ENCODE data around the gene MTAP.

The MTAP gene

GRCh38 chr9:21761309-21761901 is 41.0 kb upstream of the MTAP start:
- TF ChIP-seq TAF1 (IDR thresholded peaks at IDR 0.05; ENCODE audit: borderline replicate concordance, insufficient read depth, low read length) = no peak
- TF ChIP-seq REST (IDR thresholded peaks at IDR 0.05; ENCODE audit: insufficient read depth in 1 of 2, low read depth in 2 of 2, low read length in 2 of 2) = no peak
- TF ChIP-seq POLR2AphosphoS5 (IDR thresholded peaks at IDR 0.05; ENCODE audit: low read depth, low read length) = no peak
- no peak for TF ChIP-seq SIN3A (IDR thresholded peaks at IDR 0.05; ENCODE audit: borderline replicate concordance, insufficient read depth, low read length)
- TF ChIP-seq FOXP2 (optimal IDR thresholded peaks at IDR 0.05; ENCODE audit: borderline replicate concordance, extremely low read depth, extremely low read length, insufficient read depth) = no peak

- TF ChIP-seq REST (IDR thresholded peaks at IDR 0.05; ENCODE audit: insufficient read depth in 1 of 2, low read depth in 2 of 2, low read length in 2 of 2) (no peak), FOXP2 (optimal IDR thresholded peaks at IDR 0.05; ENCODE audit: borderline replicate concordance, extremely low read depth, extremely low read length, insufficient read depth) (no peak), POLR2AphosphoS5 (IDR thresholded peaks at IDR 0.05; ENCODE audit: low read depth, low read length) (no peak), TAF1 (IDR thresholded peaks at IDR 0.05; ENCODE audit: borderline replicate concordance, insufficient read depth, low read length) (no peak), SIN3A (IDR thresholded peaks at IDR 0.05; ENCODE audit: borderline replicate concordance, insufficient read depth, low read length) (no peak)
Observed at GRCh38 chr9:21762064-21762463, 40.4 kb upstream of the MTAP start.

GRCh38 chr9:21764846-21765245 is 37.6 kb upstream of the MTAP start:
- TF ChIP-seq POLR2AphosphoS5 (IDR thresholded peaks at IDR 0.05; ENCODE audit: low read depth, low read length) (no peak), FOXP2 (optimal IDR thresholded peaks at IDR 0.05; ENCODE audit: borderline replicate concordance, extremely low read depth, extremely low read length, insufficient read depth) (no peak), TAF1 (IDR thresholded peaks at IDR 0.05; ENCODE audit: borderline replicate concordance, insufficient read depth, low read length) (no peak), SIN3A (IDR thresholded peaks at IDR 0.05; ENCODE audit: borderline replicate concordance, insufficient read depth, low read length) (no peak), REST (IDR thresholded peaks at IDR 0.05; ENCODE audit: insufficient read depth in 1 of 2, low read depth in 2 of 2, low read length in 2 of 2) (no peak)

GRCh38 chr9:21766096-21766495 is 36.3 kb upstream of the MTAP start:
- TF ChIP-seq TAF1 (IDR thresholded peaks at IDR 0.05; ENCODE audit: borderline replicate concordance, insufficient read depth, low read length) = no peak

- TF ChIP-seq SIN3A (IDR thresholded peaks at IDR 0.05; ENCODE audit: borderline replicate concordance, insufficient read depth, low read length) = no peak
- TF ChIP-seq TAF1 (IDR thresholded peaks at IDR 0.05; ENCODE audit: borderline replicate concordance, insufficient read depth, low read length) = no peak
- TF ChIP-seq FOXP2 (optimal IDR thresholded peaks at IDR 0.05; ENCODE audit: borderline replicate concordance, extremely low read depth, extremely low read length, insufficient read depth) = no peak
- no peak for TF ChIP-seq REST (IDR thresholded peaks at IDR 0.05; ENCODE audit: insufficient read depth in 1 of 2, low read depth in 2 of 2, low read length in 2 of 2)
- TF ChIP-seq POLR2AphosphoS5 (IDR thresholded peaks at IDR 0.05; ENCODE audit: low read depth, low read length) = no peak
Observed at GRCh38 chr9:21770871-21771560, 31.4 kb upstream of the MTAP start.

Data from PFSK-1 (cell line).